WI38 (cell line): ENCODE results near the gene CDH23.
A peak's percentile ranks its signal among the peaks of the same experiment; 100 is the strongest.

Experiments used
- H3K4me3 ChIP-seq: 2 replicates; pipeline ENCODE4 v1.5.1; 2011; ENCODE audit warnings: low read depth, mild to moderate bottlenecking, control low read depth, low read length
- TF ChIP-seq, protein P1 (sequence below): IDR thresholded peaks from 2 replicates; pipeline ENCODE4 v1.5.1; 2012; ENCODE audit warnings: low read depth, mild to moderate bottlenecking, control low read depth, low read length

Gene CDH23

DNA sequence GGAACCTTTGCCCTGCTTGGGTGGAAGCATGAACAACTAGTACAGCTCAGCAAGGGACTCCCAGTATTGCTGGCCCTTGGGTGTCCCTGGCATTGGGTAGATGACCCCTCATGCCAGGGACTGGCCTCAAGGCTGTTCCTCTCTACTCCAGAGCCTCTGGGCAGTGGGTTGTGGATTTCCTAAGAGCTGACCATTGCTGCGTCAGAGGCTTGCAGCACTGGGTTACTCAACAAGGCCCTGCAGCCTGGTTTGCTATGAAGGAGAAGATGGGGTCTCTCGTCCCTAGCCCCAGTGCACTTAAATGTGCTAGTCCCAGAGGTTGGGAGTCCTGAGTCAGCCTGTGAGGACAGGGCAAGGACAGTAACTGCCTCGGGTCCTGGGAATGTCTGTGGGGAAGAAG lies 374.1 kb downstream of the CDH23 start:
- H3K4me3 ChIP-seq: no peak overlapping the region
- TF ChIP-seq, protein P1, sequence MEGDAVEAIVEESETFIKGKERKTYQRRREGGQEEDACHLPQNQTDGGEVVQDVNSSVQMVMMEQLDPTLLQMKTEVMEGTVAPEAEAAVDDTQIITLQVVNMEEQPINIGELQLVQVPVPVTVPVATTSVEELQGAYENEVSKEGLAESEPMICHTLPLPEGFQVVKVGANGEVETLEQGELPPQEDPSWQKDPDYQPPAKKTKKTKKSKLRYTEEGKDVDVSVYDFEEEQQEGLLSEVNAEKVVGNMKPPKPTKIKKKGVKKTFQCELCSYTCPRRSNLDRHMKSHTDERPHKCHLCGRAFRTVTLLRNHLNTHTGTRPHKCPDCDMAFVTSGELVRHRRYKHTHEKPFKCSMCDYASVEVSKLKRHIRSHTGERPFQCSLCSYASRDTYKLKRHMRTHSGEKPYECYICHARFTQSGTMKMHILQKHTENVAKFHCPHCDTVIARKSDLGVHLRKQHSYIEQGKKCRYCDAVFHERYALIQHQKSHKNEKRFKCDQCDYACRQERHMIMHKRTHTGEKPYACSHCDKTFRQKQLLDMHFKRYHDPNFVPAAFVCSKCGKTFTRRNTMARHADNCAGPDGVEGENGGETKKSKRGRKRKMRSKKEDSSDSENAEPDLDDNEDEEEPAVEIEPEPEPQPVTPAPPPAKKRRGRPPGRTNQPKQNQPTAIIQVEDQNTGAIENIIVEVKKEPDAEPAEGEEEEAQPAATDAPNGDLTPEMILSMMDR: no peak

GRCh38 chr10:71771204-71771603 lies 374.5 kb downstream of the CDH23 start:
- TF ChIP-seq, protein P1: no peak
- no peak overlapping the region for H3K4me3 ChIP-seq

- TF ChIP-seq, protein P1: no peak
- peak overlapping the region; percentile 76 for H3K4me3 ChIP-seq
Measured at GRCh38 chr10:71771821-71772617, 375.3 kb downstream of the CDH23 start.

DNA sequence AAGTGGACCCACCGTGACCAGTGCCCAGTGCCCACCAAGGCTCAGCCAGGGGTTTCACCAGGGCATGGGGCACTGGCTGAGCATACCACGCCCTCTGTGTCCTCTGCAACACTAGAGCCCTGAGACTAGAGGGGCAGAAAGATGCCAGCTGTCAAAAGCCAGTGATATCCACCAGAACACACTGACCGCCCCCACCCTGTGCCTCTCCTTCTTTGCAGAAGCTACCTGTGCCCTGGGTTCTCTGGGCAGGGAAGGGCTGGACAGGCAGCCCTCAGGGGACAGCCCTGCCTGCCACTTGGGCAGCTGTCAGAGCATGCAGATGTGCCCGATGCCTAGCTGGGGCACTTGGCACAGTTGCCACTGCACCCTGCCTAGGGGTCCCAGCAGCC lies 376.1 kb downstream of the CDH23 start:
- TF ChIP-seq, protein P1: no peak

DNA sequence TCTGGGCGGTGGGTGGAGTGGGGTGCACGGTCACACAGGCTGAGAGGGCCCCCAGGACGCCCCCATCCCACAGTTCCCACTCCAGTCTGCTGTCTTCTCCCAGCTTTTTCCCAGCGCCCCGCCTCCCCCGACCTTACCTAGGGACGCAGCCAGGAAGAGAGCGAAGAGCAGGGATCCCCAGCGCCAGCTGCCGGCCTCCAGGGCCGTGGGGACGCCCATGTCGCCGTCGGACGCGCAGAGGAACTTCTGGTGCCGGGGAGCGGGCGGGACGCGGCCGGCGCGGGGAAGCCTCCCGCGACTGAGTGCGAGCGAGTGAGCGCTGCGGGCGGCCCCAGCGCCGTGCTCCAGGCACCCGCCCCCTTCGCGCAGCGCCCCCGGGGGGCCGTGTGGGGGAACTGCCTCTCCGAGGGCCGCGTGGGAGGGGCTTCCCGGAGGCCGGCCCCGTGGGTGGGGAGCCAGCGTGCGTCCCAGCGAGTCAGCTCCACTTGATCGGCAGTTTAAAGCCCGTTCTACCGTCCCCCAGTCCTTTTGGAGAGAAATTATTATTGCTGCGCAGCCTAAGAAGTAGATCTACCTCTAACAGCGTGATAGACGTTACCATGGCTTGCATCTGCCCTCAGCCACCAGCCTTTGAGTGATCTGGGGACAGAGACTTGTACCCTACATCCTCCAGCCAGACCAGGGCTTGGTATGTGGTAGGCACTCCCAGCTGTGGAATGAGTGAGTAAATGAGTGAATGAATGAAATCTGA lies 376.7 kb downstream of the CDH23 start, which contains the start of gene VSIR:
TSS of gene VSIR (minus strand) at position 300 of the 751 bp plus-strand sequence. CDS start at position 219, 81 bp downstream.
- TF ChIP-seq, protein P1: peak; percentile 76
- H3K4me3 ChIP-seq: peak within 1 kb of the TSS; percentile 76

More for the DNA sequence above, 376.1 kb downstream of the CDH23 start:
- peak overlapping the region; percentile 76 for H3K4me3 ChIP-seq

GRCh38 chr10:71774916-71775702 lies 378.4 kb downstream of the CDH23 start:
- TF ChIP-seq, protein P1: no peak
- H3K4me3 ChIP-seq: no peak overlapping the region
